ENCODE measurements around the gene CRELD1.

CRELD1 gene

DNA sequence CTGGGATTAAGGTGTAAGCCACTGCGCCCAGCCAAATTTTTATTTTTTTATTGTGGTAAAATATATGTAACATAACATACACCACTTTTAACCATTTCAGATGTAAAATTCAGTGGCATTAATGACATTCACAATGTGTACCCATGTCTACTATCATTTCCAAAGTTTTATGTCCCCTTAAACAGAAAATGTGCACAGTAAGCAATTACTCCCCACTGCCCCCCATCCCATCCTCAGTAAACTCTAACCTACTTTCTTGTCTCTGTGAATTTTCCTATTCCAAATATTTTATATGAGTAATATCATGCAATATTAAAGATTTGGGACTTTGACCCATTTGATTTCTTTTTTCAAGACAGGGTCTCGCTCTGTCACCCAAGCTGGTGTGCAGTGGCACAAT, 33.2 kb downstream of the CRELD1 start:
- DNase-seq: no peak

DNA sequence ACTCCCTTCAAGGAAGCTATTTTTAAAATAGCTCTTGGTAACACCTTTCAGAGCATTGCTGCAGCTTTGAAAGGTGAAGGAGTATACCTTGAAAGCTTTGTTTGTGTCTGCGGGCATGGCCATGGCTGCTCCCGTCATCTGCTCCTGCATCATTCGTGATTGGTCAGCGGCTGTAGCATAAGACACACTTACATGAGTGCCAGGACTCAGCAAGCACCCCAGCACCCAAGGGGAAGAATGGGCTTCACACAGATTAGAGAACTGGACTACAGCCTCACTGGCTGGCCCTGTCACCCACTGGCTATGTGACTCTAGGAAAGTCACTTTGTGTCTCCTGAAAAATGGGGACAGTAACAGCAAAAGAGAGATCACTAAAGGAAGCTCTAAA, 36.0 kb downstream of the CRELD1 start:
- no peak for DNase-seq

DNA sequence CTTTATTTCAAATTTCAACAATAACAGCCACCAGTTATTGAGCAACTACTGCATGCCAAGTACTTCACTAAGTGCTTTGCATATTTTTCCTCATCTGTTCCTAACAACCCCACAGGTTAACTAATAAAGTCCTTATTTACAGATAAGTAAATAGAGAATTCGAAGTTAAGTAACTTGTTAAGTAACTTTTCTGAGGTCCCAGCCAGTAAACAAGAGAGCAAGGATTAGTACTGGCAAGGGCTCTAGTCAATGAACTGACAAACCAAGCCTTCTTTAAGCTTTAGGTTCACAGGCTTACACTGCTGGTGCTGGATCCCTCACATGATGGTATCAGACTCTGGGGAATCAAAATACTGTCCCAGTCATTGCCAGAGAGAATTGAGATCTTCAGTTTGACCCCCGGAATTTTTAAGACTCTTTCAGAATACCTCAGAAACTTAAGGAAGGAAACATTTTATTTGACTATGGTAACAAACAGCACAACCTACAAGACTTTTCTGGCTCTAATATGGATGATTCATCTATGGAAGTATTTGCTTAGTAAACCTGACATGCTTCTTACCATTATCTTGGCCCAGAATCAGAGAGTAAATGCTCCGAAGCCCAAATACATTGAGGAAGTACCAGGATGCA, 36.5 kb downstream of the CRELD1 start:
- no peak for DNase-seq

DNA sequence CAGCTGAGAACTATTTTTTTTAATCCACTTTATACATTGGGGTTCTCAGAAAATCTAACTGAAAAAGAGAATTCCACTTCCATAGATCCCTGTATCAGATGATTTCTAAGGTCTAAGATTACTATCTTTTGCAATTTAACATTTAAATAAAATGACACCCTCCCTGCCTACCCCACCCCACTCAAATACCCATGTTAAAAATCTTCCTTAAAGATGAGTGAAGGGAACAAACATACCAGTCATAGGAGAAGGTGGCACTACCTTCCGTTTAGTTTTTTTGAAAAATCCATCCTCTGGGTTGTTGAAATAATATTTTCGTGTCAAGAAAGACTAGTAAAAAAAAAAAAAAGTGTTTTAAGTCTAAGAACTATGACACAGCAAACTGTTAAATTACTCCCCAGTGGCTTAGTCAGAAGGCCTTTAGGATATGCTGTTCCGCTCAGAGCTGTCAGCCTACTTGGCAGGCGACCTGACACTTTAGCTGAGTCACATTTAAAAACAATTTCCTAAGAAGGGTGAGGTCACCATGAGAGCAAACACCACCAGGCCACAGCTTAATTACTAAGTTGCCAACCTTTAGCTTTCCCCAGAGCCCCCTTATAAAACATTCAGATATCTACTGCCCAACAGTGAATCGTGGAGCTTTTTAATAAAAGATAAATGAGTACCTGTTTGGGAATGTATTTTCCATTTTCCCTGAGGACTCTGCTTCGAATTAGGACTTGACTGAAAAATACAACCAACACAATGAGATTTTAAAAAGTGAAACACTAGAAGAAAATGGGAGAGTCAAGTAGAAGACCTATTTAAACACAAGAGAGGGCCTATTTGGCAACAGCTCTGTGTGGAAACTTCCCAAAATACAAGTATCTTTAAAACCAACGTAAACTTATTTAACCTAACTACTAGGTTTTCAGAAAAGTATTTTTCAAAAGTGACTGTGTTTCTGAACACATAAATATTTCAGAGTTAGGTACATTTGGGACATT, 43.4 kb downstream of the CRELD1 start:
- no peak for DNase-seq

DNA sequence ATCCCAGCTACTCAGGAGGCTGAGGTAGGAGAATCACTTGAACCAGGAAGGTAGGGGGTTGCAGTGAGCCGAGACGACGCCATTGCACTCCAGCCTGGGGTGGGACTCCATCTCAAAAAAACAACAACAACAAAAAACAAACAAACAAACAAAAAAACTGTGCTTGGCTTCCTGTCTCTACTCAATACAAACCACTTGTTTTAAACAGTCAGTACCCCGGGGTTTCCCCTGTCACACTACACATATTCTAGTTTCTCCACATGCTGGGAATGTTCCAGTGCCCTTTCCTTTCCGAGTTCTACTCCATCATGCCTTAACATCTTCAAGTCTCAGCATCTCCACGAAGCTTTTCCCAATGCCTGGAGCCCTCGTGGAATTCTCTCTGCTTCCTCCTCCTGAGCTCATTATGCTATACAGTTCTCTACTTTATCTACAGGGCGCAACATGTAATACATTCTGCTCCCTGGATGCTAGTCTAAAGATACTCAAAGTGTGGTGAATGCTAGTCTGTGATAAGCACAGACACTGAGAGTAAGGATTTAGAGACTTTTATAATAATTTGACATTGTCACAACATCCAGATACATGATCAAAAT, 45.2 kb downstream of the CRELD1 start:
- no peak for DNase-seq

DNA sequence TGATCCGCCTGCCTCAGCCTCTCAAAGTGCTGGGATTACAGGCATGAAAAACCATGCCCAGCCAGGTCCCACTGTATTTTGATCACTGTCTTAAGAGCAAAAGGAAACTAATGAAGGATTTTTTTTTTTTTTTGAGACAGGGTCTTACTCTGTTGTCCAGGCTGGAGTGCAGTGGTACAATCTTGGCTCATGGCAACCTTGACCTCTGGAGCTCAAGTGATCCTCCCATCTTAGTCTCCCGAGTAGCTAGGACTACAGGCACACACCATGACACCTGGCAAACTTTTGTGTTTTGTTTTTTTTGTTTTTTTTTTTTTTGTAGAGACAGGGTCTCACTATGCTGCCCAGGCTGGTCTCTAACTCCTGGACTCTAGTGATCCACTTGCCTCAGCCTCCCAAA, 46.6 kb downstream of the CRELD1 start:
- no peak for DNase-seq

DNA sequence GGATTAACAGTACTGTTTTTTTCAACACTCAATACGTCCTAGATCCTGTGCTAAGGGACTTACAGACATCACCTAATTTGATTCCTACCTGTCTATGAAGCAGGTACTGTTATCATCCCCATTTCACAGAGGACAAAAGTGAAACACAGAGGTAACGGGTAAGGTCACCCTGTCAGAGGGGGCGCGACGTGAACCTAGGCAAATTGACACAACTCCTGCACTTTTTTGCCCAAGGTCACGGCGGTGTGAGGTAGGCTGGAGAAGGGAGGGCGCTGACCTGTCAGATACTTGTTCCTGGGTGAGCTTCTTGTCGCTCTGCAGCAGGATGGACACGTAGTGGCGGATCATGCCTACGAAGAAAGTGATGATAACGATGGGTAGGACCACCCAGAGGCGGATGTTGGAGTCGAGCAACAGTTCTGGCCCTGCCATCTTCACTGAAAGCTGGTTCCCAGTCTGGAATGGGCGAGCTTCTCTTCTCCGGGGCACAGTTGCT, 52.6 kb downstream of the CRELD1 start:
- no peak for DNase-seq

DNA sequence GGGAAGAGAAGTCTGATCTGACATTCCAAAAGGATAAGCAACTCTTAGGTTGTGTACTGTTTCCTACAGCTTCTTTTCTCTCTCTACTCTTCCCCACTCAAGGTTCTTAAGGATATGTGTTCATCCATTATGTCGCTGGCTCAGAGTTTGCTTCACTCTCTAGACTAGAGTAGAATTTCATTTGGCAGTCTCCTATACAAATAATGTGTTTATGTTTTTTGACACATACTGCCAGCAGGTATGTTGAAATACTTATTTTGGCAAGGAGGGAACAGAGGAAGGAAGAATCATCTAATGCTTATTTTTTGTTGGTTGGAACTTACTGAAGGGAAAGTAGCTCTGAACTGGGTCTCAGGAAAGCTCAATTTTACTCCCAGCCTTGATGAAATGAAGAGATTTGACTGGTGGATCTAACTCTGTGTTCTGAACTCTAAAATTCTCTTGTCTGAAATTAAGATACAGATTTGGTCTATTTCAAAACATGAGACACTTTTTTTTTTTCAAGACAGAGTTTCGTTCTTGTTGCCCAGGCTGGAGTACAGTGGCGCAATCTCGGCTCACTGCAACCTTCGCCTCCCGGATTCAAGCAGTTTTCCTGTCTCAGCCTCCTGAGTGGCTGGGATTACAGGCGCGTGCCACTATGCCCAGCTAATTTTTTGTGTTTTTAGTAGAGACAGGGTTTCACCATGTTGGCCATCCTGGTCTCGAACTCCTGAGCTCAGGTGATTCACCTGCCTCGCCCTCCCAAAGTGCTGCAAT, 60.6 kb downstream of the CRELD1 start:
- DNase-seq: no peak
